ENCODE data around the gene ALAD.

ALAD gene

DNA sequence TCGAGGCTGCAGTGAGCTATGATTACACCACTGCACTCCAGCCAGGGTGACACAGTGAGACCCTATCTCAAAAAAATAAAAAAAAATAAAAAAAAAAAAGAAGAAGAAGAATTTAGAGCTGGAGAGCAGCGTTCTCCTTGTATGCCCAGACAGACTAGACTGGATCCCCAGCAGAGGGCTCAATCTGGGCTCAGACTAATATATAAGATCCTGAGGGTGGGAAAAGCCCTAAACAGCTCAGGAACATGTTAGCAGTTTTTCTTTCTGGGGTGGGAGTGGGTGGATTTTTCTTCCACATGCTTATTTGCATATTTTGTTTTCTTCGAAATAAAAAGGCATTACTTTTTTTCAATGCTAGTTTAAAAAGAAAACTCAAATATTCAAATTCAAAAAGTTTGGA, 52.6 kb downstream of the ALAD start:
- TF ChIP-seq Cebpa-rat (IDR thresholded peaks at IDR 0.05) = no peak
- Histone ChIP-seq H3K36me3 (no peaks in the 10 kb centered on the region), H3K27ac (no peak overlapping the region), H3K4me3 (no peak overlapping the region), H3K4me2 (no peak overlapping the region), H3K9me3 (replicated peaks in 1 of 11) (no peaks in the 10 kb centered on the region), H3K4me1 (peaks cover 31 to 43% (median 34%) of the 10 kb centered on the region in 10 experiments), H3K9ac (no peak overlapping the region), H4K20me1 (no peaks in the 10 kb centered on the region), H3K27me3 (peaks cover 11 to 25% (median 19%) of the 10 kb centered on the region in 11 experiments; a peak in 21 of 22 replicates)

GRCh38 chr9:113345671-113346070, 55.4 kb downstream of the ALAD start:
- Histone ChIP-seq H3K4me1 (peaks cover 20 to 27% (median 25%) of the 10 kb centered on the region in 10 experiments), H3K27me3 (peaks cover 11 to 25% (median 19%) of the 10 kb centered on the region in 11 experiments; a peak in 21 of 22 replicates), H3K9ac (no peak overlapping the region), H3K36me3 (no peaks in the 10 kb centered on the region), H4K20me1 (no peaks in the 10 kb centered on the region), H3K9me3 (replicated peaks in 1 of 11) (no peaks in the 10 kb centered on the region), H3K27ac (no peak overlapping the region), H3K4me2 (no peak overlapping the region), H3K4me3 (no peak overlapping the region)
- no peak for TF ChIP-seq Cebpa-rat (IDR thresholded peaks at IDR 0.05)

GRCh38 chr9:113345190-113345589, 55.9 kb downstream of the ALAD start:
- Histone ChIP-seq H4K20me1 (no peaks in the 10 kb centered on the region), H3K4me1 (peaks cover 19 to 25% (median 22%) of the 10 kb centered on the region in 10 experiments), H3K27ac (no peak overlapping the region), H3K9ac (no peak overlapping the region), H3K4me2 (no peak overlapping the region), H3K9me3 (replicated peaks in 1 of 11) (no peaks in the 10 kb centered on the region), H3K4me3 (no peak overlapping the region), H3K36me3 (no peaks in the 10 kb centered on the region), H3K27me3 (peaks cover 10 to 21% (median 15%) of the 10 kb centered on the region in 11 experiments; a peak in 21 of 22 replicates)
- no peak for TF ChIP-seq Cebpa-rat (IDR thresholded peaks at IDR 0.05)

DNA sequence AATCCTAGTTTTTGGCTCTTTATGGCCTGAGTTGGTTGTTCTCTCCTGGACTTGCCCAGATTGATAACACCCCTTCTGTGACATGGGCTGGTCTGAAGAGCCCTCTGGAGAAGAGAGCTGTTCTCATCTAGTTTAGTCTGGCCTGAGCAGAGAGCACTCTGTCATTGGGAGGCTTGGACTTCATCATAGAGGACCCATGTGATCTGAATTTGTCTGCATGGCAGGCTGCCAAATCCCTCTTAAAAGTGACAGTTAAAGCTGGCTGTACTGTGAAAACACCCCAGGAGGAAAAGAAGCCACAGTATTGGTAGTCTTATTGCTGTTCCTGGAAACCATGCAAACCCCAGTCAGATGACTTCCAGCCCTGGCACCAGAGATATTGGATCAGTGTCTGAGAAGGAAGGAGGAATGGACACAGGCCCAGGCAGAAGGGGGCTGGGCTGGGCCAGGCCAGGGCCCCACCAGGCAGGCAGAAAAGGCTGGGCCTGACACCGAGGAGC, 57.3 kb downstream of the ALAD start:
- TF ChIP-seq Cebpa-rat (IDR thresholded peaks at IDR 0.05) = no peak
- H3K27ac ChIP-seq = peak overlapping the region in 2 of 11 experiments; percentile 15 to 64; a peak in 2 of 22 replicates
- no peaks in the 10 kb centered on the region for H4K20me1 ChIP-seq
- H3K4me3 ChIP-seq = no peak overlapping the region
- H3K9me3 ChIP-seq (replicated peaks in 1 of 11) = no peaks in the 10 kb centered on the region
- H3K4me1 ChIP-seq = peaks cover 20 to 25% (median 24%) of the 10 kb centered on the region in 10 experiments
- peak overlapping the region in 10 of 11 experiments; percentile 11 to 66 (median 40); a peak in 16 of 22 replicates for H3K4me2 ChIP-seq
- peak overlapping the region in 5 of 11 experiments; percentile 11 to 66 (median 42); a peak in 5 of 22 replicates for H3K9ac ChIP-seq
- peaks cover 0 to 7% (median 1%) of the 10 kb centered on the region in 11 experiments; a peak in 15 of 22 replicates for H3K27me3 ChIP-seq
- no peaks in the 10 kb centered on the region for H3K36me3 ChIP-seq

- Histone ChIP-seq H3K4me2 (no peak overlapping the region), H3K9ac (no peak overlapping the region), H3K36me3 (no peaks in the 10 kb centered on the region), H3K4me1 (peaks cover 20 to 26% (median 24%) of the 10 kb centered on the region in 10 experiments), H3K4me3 (no peak overlapping the region), H3K27ac (no peak overlapping the region), H3K27me3 (no peaks in the 10 kb centered on the region), H4K20me1 (no peaks in the 10 kb centered on the region), H3K9me3 (replicated peaks in 1 of 11) (no peaks in the 10 kb centered on the region)
- TF ChIP-seq Cebpa-rat (IDR thresholded peaks at IDR 0.05) = no peak
Measured at GRCh38 chr9:113341712-113342410, 59.2 kb downstream of the ALAD start.

DNA sequence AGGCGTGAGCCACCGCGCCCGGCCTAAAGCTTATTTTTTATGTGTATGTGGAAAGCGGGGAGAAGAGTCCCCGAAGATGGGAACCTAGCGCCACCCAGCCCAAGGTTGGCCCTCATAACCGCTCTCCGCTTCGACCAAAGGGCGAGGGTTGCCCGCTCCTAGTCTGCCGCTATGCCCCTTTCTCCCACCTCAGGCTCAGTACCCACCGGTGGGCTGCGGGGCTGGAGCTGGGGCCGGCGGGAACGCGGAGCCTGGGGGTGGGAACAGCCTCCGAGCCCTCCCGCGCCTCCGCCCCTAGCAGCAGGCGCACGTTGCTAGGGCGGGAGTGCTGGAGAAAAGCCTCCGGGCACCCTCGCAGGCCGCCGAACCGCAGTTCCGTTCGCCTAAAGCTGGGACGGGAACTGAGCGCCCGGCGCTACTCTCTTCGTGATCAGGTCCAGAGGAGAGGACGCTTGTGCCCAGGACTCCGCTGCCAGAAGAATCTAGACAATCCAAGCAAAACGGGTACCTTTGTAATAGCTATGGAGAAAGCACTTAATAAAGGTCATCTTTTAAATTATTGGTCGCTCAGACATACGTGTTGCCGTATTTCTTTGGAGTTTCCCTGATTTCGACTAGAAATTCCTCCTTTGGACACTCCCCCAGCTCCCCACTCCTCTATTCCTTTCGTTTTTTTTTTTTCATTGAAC, 60.9 kb downstream of the ALAD start, which contains the start of gene WDR31:
Gene WDR31 (minus strand): TSS at position 265 of the 689 bp plus-strand sequence. CDS start 8,253 bp downstream, outside the sequence.
- Histone ChIP-seq H4K20me1 (no peaks in the 10 kb centered on the region), H3K9me3 (replicated peaks in 1 of 11) (no peaks in the 10 kb centered on the region), H3K36me3 (no peaks in the 10 kb centered on the region), H3K4me2 (peak within 1 kb of the TSS; percentile 73 to 96 (median 91)), H3K4me1 (peaks cover 20 to 26% (median 24%) of the 10 kb centered on the region in 10 experiments), H3K4me3 (peak within 1 kb of the TSS; percentile 67 to 89 (median 74)), H3K27me3 (no peaks in the 10 kb centered on the region), H3K27ac (peak within 1 kb of the TSS; percentile 11 to 67 (median 55); a peak in 21 of 22 replicates), H3K9ac (peak within 1 kb of the TSS; percentile 65 to 84 (median 76); a peak in 21 of 22 replicates)
- TF ChIP-seq Cebpa-rat (IDR thresholded peaks at IDR 0.05) = no peak

- H4K20me1 ChIP-seq = no peaks in the 10 kb centered on the region
- no peaks in the 10 kb centered on the region for H3K9me3 ChIP-seq (replicated peaks in 1 of 11)
- H3K27me3 ChIP-seq = no peaks in the 10 kb centered on the region
- no peaks in the 10 kb centered on the region for H3K36me3 ChIP-seq
- TF ChIP-seq Cebpa-rat (IDR thresholded peaks at IDR 0.05) = no peak
- H3K9ac ChIP-seq = no peak overlapping the region
- peaks cover 8 to 19% (median 14%) of the 10 kb centered on the region in 10 experiments for H3K4me1 ChIP-seq
- no peak overlapping the region for H3K4me2 ChIP-seq
- no peak overlapping the region for H3K27ac ChIP-seq
- H3K4me3 ChIP-seq = no peak overlapping the region
Measured at GRCh38 chr9:113337714-113338113, 63.4 kb downstream of the ALAD start.
